Measurements from ENCODE around the gene IMMT. TPM values are rescaled to one million over a fixed set of nuclear protein-coding genes. Genes with fewer than 3 reads are reported as not detected.

IMMT gene
- total RNA-seq, 1 experiment from 2014 or later, result 112 TPM

DNA sequence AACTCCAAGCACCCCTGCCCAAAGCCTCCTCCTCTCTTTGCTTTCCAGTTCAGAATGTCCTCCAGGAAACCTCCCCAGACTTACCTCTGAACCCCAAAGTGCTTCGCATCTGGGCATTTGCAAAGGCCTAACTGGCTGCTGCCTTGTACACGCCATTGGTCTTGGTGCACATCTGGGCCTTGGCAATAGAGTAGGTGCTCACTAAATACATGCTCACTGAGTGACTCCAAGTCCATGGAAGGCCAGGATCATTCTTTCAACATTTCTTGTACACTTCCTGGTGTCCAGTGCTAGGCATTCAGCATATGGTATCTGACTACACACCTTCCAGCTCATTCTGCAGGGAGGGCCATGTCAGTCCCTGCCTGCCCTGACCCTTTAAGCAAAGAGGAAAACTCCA lies 32.4 kb upstream of the IMMT start:
- Mint-ChIP-seq H3K4me3 (no peak overlapping the region), H3K36me3 (ENCODE audit: insufficient read depth in 1 of 3, low read depth in 3 of 3) (no peaks in the 10 kb centered on the region), H3K27ac (no peak overlapping the region), H3K27me3 (ENCODE audit: low read depth) (no peaks in the 10 kb centered on the region; the same call in 1 of the 2 replicates), H3K4me1 (peaks cover 3 to 13% of the 10 kb centered on the region in 2 experiments), H3K9me3 (no peaks in the 10 kb centered on the region)
- no peak overlapping the region for H3K9ac ChIP-seq (ENCODE audit: extremely low read depth, insufficient read length, low read length)
- no peaks in the 10 kb centered on the region for H3K79me2 ChIP-seq (ENCODE audit: insufficient read depth, low read length)
- no peak overlapping the region for H4K8ac ChIP-seq (replicated peaks; ENCODE audit: insufficient read length, low read depth, low read length)
- no peak overlapping the region for H2BK12ac ChIP-seq (ENCODE audit: insufficient read length, low read depth, low read length)
- H3K23me2 ChIP-seq (ENCODE audit: insufficient read length, low read depth, low read length, poor library complexity, severe bottlenecking), result no peaks in the 10 kb centered on the region
- H2BK120ac ChIP-seq (ENCODE audit: low read depth, low read length, poor library complexity, severe bottlenecking), result no peak overlapping the region
- no peak for DNase-seq
- no peak overlapping the region for H3K23ac ChIP-seq (ENCODE audit: insufficient read length, low read depth, low read length)
- no peak overlapping the region for H3K18ac ChIP-seq (ENCODE audit: insufficient read length, low read depth, low read length)
- H3K79me1 ChIP-seq (ENCODE audit: insufficient read depth, low read depth, low read length, poor library complexity, severe bottlenecking), result no peaks in the 10 kb centered on the region
- no peak overlapping the region for H3K4ac ChIP-seq (ENCODE audit: low read depth, low read length)
- no peak overlapping the region for H3K56ac ChIP-seq (ENCODE audit: insufficient read length, low read depth, low read length)
- no peak overlapping the region for H2AK5ac ChIP-seq (ENCODE audit: insufficient read length, low read length)
- no peak overlapping the region for H2AFZ ChIP-seq (ENCODE audit: low read length)
- H2BK15ac ChIP-seq (ENCODE audit: low read depth, low read length), result no peak overlapping the region
- H3K14ac ChIP-seq (ENCODE audit: insufficient read depth, low read length), result no peak overlapping the region
- no peak overlapping the region for H4K91ac ChIP-seq (ENCODE audit: insufficient read length, low read depth, low read length)
- no peak overlapping the region for H2BK5ac ChIP-seq (ENCODE audit: insufficient read length, low read length)
- H3K4me2 ChIP-seq (ENCODE audit: insufficient read depth, insufficient read length, low read length), result no peak overlapping the region
- H3K27ac ChIP-seq (ENCODE audit: insufficient read length, low read depth, low read length), result no peak overlapping the region
- peaks cover 2% of the 10 kb centered on the region for H4K20me1 ChIP-seq (ENCODE audit: control insufficient read depth, insufficient read depth, insufficient read length)
- no peak overlapping the region for H3T11ph ChIP-seq (ENCODE audit: low read length)
- H3K27me3 ChIP-seq (ENCODE audit: insufficient read depth, low read length), result no peaks in the 10 kb centered on the region
- no peaks in the 10 kb centered on the region for H3K9me3 ChIP-seq (ENCODE audit: control insufficient read depth, low read depth, low read length)
- no CpG with 5 or more reads among the region's 2 CpGs for WGBS (ENCODE audit: extremely low coverage, insufficient read length, low lambda C conversion rate)
- TF ChIP-seq, protein P1, sequence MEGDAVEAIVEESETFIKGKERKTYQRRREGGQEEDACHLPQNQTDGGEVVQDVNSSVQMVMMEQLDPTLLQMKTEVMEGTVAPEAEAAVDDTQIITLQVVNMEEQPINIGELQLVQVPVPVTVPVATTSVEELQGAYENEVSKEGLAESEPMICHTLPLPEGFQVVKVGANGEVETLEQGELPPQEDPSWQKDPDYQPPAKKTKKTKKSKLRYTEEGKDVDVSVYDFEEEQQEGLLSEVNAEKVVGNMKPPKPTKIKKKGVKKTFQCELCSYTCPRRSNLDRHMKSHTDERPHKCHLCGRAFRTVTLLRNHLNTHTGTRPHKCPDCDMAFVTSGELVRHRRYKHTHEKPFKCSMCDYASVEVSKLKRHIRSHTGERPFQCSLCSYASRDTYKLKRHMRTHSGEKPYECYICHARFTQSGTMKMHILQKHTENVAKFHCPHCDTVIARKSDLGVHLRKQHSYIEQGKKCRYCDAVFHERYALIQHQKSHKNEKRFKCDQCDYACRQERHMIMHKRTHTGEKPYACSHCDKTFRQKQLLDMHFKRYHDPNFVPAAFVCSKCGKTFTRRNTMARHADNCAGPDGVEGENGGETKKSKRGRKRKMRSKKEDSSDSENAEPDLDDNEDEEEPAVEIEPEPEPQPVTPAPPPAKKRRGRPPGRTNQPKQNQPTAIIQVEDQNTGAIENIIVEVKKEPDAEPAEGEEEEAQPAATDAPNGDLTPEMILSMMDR (conservative IDR thresholded peaks at IDR 0.05), result no peak
- no peaks in the 10 kb centered on the region for H3K4me1 ChIP-seq (ENCODE audit: insufficient read depth, low read length)
- H4K5ac ChIP-seq (ENCODE audit: insufficient read length, low read depth, low read length), result no peak overlapping the region
- no peak overlapping the region for H2BK20ac ChIP-seq (ENCODE audit: low read depth, low read length, poor library complexity, severe bottlenecking)

Data from H9 (cell line).